Activated CD8-positive, alpha-beta memory T cell treated with anti-CD3 and anti-CD28 coated beads for 4 hours (primary cell): ENCODE results near the gene FZD4.
"Not testable (repeated sequence)": the region's sequence is repeated elsewhere in the genome, so short reads cannot be mapped to it uniquely, and the experiment has no call there.

Experiments
- DNase-seq, 2 donors: peaks; one replicate each; pipeline ENCODE4 v3.0.0-alpha.2; 2020; ENCODE audit warnings: low read depth in 2 of 2

FZD4 gene

DNA sequence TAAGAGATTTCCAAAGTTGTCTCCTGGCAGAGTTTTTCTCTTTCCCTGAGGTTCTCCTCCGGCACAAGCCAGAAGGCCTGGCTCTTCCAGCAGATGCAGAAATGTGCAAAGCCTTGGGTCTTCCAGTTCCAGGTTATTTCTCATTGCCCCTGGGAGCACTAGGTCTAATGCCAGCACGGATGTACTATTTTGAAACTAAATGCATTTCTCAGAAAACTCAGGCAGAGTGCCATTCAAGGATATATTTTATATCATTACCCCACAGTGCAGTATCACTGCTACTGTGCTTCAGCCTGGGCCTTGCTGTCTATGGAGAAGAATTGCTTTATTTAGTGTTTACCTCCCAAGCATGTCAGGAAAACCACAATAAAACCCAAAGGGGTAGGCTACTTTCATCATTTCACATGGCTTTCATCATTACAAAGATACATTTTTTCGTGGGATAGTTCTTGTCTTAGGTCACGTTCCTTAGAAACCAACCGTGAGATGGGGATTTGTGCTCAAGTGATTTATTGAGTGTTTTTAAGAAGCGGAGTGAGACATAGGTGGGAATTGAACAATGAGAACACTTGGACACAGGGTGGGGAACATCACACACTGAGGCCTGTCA is 22.4 kb upstream of the FZD4 start:
- no peak for DNase-seq

DNA sequence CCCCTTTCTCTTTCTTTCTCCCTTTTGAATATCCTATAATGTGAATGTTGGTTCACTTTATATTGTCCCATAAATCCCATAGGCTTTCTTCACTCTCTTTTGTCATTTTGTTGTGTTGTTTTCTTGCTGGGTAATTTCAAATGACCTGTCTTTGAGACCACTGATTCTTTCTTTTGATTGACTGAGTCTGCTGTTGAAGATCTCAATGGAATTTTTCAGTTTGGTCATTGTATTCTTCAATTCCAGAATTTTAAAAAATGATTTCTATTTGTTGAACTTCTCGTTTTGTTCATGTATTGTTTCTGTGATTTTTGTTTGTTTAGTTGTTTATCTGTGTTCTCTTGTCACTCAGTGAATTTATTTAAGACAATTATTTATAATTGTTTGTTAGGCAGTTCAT is 17.5 kb upstream of the FZD4 start:
- DNase-seq = no peak

- no peak for DNase-seq
Measured at GRCh38 chr11:86969258-86969657, 14.1 kb upstream of the FZD4 start.

- DNase-seq = not testable (repeated sequence)
Measured at GRCh38 chr11:86967601-86968000, 12.4 kb upstream of the FZD4 start.

DNA sequence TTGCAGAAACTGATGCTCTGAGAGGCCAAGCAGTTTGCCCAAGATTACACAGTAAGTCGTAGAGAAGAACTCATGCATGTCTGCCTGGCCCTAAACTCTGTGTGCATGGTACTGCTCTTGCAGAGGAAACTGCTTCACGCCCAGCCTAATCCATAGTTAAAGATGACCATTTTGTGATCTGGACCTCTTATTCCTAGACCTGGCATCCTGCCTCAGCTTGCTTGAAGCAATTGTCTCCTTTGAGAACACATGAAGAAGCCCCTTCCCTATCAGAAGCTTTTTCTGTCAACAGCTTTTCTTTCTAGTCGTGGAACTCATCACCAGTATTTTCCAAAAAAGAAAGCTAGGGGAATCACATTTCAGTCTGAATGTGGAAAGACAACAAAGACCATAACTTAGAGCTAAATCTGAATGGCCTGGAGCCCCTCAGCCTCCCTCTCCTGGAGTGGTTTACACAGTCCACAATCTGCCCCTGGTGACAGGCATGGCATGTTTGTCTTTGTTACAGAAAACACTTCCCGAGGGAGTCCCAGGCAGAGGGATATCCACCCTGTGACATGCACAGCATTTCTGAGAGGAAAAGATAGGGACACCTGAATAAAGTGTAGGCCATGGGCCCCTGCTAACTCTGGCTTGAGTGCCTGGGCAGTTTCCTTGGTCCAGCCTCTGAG is 2.9 kb upstream of the FZD4 start:
- no peak for DNase-seq

DNA sequence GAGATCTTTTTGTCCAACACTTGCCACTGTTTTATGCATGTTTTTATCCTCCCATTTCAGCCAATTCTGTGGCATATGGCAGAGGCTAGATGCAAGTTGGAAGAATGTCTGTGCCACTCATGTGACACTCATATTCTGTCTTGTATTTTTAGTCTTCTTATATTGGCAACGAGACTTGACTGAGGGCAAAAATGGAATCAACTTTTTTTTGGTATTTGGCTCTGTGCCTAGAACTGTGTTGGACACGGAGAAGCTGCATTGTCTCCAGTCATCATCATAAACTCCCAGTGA is 1.7 kb upstream of the FZD4 start:
- DNase-seq = no peak

DNA sequence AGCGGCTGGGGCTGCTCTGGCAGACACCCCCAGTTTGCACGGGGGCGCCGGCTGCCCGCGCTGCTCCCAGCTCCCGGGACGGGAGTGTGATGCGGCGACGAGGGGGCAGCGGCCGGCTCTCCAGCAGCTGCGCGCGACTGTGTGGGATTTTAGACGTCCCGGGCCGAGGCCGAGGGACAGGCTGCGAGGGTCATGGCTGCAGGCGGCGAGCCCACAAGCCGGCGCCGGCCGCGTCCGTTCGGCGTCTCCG is 159 bp downstream of the FZD4 start:
- no peak for DNase-seq

DNA sequence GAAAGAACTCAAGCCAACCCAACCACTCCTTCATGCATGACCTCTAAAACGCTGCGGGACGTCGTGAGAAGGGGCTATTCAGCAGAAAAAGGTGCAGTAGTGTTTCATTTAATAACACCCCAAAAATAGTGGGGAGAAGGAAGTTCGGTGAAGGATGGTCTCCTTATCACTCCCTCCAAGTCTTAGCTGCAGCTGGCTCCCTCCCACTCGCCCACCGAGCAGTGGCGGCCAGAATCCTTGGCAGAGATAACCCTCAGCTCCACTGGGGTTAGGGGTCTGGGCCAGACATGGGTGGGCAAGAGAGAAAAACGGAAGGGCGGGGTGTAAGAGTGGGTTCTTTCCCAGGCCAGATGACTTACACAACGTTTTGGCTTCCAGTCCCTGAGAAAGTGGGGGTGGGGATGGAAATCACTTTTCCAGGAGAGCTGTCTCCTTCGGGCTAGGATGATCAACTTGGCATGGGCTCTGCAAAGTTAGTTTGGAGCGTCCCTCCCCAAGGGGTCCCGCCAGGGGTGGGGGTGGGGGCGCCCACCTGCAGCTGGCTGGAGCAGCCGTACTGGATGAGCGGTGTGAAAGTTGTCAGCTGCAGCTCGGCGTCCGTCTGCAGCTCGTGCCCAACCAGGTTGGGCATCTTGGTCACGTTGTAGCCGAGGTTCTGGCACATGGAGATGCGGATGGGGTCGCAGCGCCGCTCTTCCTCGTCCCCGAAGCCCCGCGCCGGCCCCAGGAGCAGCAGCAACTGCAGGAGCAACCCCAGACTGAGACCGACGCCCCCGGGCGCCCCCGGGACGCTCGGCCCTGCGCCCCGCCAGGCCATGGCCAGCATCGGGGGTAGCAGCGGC is 705 bp downstream of the FZD4 start:
- DNase-seq = no peak

DNA sequence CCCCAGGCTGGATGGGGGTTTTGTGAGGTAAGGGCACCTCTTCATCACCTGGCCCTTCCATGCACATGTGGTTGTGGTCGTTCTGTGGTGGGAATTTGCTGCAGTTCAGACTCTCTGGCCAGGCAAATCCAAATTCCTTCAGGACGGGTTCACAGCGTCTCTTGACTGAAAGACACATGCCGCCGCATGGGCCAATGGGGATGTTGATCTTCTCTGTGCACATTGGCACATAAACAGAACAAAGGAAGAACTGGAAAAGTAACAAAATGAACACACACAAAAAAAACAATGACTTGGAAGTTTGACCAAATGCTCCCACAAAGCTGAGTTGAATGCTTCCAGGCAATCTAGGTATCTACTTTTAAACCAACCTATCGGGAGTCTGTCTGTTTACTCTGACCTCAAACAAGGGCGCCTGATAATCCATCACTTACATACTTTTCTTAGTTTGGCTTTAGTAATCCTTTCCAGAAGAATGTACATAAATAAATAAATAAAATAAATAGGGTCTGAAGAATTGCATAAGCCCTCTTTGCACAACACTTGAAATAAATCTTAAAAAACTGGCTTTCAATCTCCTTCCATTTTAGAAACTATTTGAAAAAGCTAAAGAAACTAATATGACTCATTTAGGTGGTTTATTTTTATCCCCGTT is 2.8 kb downstream of the FZD4 start:
- DNase-seq = no peak

DNA sequence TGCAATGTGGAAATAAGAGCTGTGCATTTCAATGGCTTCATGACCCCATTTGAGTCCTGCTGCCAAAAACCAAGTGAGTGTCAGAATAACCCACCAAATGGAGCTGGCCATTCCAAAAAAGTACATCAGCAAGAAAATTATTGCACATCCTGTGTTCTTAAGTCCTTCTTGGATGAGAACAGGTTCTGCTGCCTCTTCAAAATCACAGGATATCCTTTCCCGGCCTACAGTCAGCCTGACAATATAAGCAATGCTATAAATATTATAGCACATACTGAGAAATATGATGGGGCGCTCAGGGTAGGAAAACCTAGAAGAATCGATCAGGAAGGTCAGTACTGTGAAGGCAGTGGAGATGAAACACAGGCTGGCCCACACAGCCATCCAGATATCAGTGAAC is 3.5 kb downstream of the FZD4 start:
- no peak for DNase-seq

- DNase-seq = no peak
Measured at GRCh38 chr11:86950661-86950995, 4.6 kb downstream of the FZD4 start.

GRCh38 chr11:86949995-86950660 is 5.1 kb downstream of the FZD4 start:
- no peak for DNase-seq

DNA sequence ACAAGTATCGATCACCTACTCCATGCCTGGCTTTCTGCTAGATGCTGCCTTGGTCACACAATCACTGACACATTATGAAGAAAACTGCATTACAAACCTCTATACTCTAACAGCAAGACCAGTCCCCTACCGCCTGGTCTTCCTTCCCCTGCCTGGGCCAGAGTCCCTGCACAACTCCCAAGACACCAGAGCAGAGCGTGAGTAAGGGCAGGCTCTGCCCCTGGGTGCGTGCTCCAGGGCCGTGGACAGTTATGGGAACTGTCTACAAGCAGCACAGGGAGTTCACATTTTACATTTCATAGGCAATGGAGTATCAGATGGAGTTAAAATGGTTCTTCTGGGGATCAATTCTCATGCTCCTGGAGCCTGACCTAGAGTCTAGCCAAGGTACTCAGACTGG is 6.5 kb downstream of the FZD4 start:
- no peak for DNase-seq

DNA sequence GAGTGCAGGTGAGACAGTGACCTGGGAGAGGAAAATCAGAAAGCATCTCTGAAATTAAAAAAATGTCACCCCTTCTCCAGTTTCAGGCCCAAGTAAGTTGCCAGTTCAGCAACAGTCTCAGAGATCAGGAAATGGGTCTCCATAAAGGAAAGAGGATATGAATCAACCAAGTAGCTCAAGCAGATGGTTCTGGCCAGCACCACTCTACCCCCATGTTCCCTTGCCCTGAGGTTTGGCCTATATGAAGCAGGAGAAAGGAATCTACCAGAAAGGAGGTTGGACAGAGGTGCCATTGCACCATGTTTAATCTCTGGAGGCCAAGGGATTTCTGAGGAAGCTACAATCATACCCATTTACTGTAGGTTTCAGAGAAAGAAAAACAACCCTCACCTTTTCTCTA is 7.7 kb downstream of the FZD4 start:
- DNase-seq = no peak

- not testable (repeated sequence) for DNase-seq
Measured at GRCh38 chr11:86943505-86943904, 11.7 kb downstream of the FZD4 start.

- no peak for DNase-seq
Measured at GRCh38 chr11:86941871-86942599, 13.2 kb downstream of the FZD4 start.

DNA sequence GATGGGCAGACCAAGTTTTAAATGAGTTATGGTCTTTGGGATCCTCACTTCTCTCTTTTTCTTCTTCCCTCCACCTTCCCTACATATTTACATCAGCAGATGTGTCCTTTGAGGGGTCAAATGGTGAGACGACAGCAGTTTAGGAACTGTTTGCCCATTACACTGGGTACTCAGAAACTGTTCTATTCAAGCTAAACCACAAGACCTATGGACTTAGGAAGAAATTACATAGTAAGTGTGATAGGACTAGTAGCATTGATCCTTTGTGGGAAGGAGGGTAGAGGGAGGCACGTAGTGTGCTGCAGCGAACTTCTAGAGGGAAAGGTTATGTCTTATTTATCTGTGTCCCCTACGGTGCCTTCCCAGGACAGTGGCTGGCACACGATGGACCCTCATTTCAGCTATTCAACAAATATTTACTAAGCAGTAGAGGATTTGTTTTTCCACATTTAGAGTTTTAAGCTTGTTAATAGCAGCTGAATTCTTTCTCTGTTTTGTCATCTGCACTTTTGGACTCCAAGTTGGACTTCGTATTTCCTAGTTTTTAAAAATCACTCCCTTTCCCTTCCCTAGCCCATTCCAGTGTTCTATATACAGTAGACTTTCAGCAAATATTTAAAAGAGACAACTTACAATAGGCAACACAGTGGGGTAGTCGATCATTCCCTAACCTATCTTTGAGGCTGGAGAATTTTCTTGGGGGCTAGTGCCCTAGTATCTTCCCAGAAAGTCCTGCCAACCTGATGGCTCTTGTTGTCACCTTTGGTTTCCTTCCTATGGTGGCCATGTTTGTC is 13.9 kb downstream of the FZD4 start:
- no peak for DNase-seq

DNA sequence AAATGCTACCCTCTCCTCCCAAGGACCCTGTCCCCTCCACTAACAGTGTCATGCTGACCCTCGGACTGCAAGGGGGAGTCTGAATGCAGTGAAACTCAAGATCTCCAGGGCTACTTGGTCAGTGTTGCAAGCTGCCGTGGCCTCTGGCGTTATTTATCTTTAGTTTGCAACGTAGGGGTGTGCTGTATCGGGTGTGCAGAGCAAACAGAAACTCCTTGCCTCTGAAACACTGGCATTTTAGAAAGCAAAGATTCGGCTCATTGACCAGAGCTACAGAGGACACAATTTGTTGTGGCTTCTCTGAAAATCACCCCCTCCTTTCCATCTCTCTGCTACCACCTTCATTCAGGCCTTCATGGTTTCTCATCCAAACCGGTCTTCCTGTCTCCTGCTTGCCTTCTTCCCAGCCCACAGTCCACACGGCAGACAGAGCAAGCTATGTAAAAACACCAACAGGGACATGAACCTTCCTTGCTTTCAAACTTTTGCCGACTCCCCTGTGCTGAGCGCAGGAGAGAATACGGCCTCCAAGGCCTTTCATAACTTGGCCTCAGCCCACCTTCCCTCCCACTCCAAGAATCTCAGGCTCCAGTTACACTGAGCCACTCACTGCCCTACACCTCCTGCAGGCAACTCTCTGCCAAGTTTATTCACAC is 14.9 kb downstream of the FZD4 start:
- DNase-seq = no peak

GRCh38 chr11:86938900-86939880 is 16.0 kb downstream of the FZD4 start:
- no peak for DNase-seq
